Spleen (tissue), 7 donors: ENCODE data around the gene GATAD2A.

ENCODE experiments used
- CTCF ChIP-seq, 11 experiments: fragments of 200-600 bp in 7 of 11; fragments of 450-650 bp in 4 of 11; sonication (generic) in 4 of 11; IDR thresholded peaks in 8 of 11; conservative IDR thresholded peaks in 3 of 11; 1 replicate in 7 of 11; 2 replicates in 4 of 11; pipeline versions ENCODE4 v1.4.0 to v1.8.0; 2016 to 2021; ENCODE audit warnings: antibody characterized with exemption in 11 of 11, inconsistent platforms in 4 of 11, mild to moderate bottlenecking in 1 of 11
- POLR2AphosphoS5 ChIP-seq, 3 donors: sonication (generic); formaldehyde crosslinking; IDR thresholded peaks; one replicate each; pipeline ENCODE4 v1.5.1; 2017; ENCODE audit warnings: antibody characterized with exemption in 3 of 3
- donor health status: DM: no; HTN: no; CAD: no; lungs with moderate emphysema.
- donor health status: DM: no; HTN: no; CAD: no.
- donor health status: DM: no; HTN: no; CAD: no.

- TF ChIP-seq CTCF (IDR thresholded peaks at IDR 0.05 in 8 of 11, conservative IDR thresholded peaks at IDR 0.05 in 3 of 11) (no peak), POLR2AphosphoS5 (IDR thresholded peaks at IDR 0.05) (no peak)
Measured at GRCh38 chr19:19470579-19470978, 65.1 kb downstream of the GATAD2A start.
